Raji (cell line): ENCODE results near the gene ZNF592.

Experiments
- POLR2A ChIP-seq: IDR thresholded peaks from 2 replicates; pipeline ENCODE4 v1.6.1; 2011; ENCODE audit warnings: low read depth, low read length, control low read depth; ENCODE audit not compliant: insufficient read depth

The ZNF592 gene

DNA sequence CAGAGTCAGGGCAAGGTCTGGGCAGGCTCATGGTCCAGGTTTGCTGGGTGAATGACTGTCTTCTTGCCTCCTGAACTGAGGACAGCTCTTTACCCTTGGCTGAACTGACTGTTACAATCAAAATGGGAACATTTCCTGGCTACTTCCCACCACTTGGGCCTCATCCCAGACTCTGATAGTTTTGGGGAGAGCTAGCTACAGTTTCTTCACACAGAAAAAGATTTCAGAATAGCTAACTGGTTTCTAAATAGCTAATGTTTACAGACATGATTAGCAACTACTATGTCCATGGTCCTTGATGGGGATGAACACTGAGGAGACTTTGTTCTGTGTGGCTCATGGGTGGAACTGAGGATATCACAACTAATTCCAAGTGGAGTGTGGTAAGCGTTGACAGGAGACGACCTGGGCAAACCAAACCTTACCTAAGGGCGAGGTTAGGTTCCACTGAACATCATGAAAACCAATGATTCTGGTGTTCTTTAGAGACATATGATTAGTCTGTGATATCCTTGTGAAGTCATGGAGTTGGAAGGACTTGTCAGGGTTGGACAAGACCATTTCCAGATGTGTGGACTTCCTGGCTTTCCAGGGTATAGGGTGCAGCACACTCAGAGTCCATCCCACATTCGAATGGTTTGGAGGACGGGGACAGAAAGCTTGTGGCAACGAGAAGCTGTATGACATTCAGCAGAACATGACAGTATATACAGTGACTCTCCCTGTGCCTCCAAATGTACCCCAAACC is 76.0 kb downstream of the ZNF592 start:
- TF ChIP-seq POLR2A: no peak

DNA sequence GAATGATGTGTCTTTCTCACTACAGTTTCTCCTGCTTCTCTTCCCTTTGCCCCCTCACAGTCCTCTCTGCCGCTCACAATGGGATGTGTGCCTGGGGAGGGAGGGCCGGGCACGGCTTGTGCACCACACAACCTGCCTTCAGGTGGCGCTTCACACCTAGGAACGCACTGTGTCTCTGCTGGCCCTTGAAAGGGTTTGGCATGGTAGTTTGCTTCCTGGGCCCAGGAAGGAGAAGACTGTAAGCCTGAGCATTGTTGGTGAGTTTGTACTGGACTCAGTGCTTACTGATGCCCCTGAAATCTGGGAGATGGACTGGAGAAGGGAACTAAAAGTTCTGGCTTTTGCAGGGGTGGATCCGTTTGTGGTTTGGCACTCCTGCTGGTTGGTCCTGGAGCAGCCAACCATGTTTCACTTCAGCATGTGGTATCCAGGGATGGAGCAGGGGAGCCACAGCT is 78.0 kb downstream of the ZNF592 start:
- TF ChIP-seq POLR2A: no peak

DNA sequence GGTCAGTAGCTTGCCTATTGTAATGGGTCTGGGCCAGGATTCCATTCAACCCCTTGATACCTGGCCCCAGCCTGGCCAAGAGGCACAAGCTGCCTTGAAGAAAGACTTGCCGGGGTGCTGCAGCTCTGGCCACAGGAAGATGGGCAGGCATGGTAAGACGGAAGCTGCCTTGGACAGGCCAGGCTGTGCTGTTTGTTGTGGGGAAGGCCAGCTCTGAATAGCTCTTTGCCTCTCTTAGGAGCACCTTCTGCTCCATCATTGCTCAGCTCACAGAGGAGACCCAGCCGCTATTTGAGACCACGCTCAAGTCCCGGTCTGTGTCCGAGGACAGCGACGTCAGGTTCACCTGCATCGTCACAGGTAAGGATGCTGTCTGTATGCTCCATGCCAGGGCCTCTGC is 78.9 kb downstream of the ZNF592 start:
- TF ChIP-seq POLR2A: no peak

DNA sequence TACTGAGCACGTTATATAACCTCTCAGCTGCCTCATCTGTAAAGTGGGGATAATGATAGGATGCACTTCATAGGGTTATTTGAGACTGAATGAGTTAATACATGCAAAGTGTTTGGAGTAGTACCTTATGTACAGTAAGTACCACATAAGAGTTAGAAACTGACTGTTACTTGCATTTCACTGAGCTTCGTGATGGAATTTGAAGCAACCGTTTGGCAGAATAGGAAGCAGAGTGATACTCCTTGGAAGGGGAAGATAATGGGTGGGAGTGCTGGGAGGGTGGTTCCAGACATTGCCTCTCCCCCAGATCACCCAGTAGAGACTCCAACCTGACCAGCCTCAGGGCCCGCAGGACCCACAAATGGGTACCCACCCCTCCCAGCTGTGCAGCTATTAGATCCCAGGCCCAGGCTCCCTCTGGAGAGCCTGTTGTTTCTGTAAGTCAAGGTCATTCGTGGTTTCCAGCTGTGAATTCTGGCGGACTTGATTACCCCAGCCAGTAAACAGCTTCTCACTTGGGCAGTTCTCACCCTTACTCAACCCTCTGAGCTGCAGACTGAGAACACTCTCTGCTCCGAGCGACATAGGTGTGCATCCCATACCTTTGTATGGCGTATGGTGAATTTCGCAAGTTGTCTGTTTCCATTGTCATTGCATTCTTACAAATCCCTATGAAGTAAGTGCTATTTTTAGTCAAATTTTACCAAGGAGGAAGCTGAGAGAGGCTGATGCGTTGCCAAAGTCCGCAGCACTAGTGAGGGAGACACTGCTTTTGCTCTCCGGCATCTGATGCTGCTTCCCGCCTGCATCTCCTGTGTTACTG is 79.9 kb downstream of the ZNF592 start:
- no peak for TF ChIP-seq POLR2A

DNA sequence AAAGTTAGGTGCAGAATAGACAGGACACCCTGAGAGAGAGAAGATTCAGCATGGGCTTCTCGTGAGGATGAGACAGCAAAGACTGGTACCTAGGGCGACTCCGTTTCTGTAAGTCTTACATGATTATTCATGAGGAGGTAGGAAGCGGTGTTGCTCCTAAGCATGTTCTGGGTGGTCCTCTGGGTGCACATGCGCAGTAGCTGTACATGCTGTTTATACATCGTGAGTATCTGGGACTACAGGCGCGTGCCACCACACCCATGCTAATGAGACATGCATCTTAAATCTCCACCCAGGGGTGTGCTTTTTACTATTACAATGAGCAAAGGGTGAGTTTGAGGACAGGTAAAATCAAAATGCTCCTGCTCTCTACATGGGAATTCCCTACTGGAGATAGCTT is 81.0 kb downstream of the ZNF592 start:
- no peak for TF ChIP-seq POLR2A

DNA sequence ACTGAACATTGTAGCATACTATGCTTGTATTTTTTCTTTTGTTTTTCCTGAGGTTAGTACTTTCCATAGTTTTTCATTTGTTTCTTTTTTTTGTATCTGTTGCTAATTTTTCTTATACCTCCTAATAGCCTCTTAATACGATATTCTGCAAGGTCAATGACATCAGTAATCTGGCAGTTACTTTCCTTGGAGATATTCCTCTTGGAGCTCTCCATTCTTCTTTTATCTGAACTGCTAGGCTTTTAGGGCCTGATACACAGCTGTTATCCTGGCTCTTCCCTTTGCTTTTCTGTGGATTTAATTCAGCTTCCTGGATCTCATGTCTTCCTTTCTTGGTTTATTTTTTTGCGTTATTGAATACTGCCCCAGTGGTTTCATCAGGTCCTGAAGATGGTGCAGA is 81.6 kb downstream of the ZNF592 start:
- TF ChIP-seq POLR2A: no peak

DNA sequence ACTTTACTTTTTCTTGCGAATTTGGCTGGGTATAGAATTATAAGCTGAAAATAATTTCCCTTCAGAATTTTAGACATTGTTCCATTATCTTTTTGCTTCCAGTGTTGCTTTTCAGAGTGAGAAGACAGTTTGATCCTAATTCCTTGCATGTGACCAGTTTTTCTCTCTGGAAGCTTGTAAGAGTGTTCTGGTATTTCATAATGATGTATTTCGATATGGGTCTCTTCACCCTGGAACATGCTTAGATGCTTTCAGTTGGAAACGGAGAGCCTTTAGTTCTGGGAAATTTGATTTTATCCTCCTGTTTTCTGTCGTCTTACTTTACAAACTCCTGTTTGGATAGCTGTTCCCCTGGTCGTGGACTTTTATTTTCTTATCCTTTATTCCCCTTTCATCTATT is 82.6 kb downstream of the ZNF592 start:
- TF ChIP-seq POLR2A: no peak

DNA sequence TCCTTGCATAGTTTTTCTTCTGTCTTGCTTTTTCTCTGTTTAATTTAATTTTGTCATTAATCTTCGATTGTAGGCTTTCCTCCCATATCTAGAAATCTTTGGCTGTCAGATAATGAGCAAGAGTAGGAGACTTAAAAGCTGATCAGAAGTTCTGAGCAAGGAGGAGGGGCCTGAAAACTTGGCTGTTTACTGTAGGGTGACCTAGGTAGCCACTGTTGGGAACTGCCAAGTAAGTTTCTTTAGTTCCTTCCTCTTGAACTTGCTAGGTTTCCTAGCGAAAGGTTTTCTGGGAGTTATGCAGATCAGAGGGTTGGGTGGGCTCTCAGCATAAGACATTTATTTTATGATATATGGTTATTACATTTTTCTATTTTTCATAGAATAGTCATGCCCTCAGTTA is 83.2 kb downstream of the ZNF592 start:
- no peak for TF ChIP-seq POLR2A

DNA sequence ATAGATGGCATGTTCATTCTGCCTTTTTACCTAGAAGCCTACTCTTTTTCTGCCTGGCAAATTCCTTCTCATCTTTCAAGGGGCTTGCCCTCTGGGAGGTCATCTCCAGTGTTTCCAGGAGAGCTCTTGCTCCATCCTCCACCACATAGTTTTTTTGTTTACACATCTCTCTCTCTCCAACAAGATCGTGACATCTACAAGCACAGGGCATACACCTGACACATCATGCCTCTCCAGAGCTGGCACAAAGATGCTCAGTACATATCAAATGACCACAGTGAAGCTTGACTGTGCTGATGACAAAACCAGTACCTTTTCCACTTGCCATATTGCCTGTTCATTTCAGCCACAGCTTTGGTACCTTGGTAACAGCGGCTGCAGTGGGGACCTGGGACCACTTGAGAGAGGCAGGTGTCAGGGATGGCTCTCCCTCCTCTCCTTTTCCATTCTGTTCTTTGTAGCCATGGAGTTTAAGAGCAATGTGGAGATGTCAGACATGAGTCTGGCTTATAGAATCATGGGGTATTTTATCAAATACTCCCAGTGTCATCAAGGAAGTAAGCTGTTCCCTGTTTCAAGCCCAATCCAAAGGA is 84.2 kb downstream of the ZNF592 start:
- TF ChIP-seq POLR2A: no peak

DNA sequence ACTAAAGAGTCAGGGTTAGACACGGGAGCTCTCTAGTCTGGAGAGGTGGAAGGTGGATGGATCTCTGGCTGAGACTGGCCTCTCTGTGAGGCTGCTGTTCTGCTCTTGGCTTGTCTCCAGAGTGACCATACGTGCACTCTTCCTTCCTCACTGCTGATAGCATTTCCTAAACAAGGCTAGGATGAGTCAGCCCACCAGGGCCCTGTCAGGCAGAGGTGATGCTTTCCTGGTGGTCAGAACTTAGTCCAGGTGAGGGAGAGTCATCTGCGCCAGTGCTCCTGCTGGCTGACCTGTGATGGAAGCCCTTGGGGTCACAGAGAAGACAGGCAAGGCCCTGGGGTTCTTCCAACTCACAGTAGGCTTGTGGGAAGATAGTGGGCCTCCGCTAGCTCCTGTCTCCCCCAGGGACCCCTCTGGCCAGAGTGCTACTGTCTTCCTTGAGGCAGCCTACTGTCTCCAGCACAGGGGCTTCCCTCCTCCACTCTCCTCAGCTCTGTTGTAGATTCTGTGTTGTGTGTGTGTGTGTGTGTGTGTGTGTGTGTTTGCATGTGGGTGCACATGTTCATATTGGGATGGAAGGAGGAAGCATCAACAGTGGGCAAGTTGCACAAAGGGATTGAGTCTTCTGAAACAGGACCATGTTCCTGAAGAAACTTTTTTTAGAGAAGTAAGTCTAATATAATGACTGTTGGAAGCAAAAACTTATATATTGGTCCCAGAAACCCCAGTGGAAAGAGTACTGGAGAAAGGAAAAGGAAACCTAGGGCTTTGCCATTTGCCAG is 85.2 kb downstream of the ZNF592 start:
- TF ChIP-seq POLR2A: no peak

DNA sequence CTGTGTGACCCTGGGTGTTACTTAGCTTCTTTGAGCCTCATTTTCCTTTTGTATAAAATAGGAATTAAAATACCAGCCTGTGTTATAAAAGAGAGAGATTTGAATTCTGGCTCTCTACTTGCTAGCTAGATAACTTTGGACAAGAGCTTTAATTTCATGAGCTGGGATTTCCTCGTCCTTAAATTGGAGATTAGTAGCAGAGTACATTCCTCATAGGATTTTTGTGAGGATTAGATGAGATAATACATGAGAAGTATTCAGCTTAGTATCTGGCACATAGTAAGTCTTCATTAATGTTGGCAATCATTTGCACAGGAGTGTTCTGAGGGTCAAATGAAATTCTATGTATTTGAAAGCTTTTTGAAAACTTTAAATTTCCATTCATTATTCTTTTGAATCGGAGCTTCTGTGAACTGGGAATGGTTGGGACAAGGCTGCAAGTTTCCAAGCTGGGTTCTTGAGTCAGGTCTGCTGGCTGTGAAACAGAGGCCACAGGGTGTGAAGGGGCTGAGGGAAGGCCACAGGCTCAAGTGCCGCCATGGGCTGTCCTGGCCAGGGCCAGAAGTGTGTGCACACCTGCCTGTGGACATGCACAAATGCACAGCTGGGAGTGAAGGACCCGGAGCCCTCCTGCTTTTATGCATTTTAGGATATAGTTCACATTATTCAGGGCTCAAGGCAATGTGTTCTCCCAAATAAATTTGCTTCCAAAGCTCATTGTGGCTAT is 86.0 kb downstream of the ZNF592 start:
- no peak for TF ChIP-seq POLR2A

DNA sequence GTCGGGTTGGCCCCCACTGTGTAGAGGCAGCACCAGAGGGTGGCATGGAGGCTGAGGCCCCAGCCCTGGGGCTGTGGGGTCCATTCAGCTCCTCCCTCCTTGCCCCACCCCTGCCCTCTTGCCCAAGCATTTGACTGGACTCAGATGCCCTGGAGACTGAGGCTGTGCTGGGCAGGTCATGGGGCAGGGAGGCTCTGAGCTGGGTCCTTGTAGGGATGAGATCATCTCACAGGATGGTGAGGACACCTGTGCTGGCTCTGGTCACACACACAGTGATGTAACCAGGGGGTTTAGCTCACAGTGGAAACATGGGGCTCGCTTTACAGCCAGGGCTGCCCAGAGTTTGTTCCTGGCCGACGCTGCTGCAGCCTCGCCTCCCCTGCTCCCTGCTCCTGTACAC is 86.6 kb downstream of the ZNF592 start:
- TF ChIP-seq POLR2A: no peak

DNA sequence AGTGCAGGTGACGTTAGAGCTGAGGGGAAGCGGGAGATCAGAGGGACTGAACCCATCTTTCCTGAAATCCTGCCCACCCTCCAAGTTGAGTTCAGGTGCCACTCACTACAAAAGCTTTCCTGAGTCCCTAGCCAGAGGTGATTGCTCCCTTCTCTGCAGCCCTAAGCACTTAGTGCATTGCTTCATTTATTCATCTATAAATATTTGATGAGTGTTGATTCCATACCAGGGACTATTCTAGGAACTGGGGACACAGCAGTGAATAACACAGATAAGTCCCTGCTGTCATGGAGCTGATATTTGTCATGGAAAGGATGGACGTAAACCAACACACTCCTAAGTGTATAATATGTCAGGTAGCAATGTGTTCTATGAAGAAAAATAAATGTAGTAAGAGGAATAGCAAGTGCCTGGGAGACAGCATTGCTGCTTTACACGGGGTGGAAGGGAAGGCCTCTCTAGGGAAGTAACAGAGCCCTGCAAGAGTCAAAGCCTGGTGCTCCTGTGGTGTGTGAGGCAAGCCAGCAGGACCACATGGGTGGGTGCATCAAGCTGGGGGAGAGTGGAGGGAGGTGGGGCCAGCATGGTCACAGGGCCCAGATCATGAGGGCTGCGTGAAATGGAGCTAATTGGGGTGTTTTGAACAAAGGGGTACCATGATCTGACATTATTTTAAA is 87.4 kb downstream of the ZNF592 start:
- no peak for TF ChIP-seq POLR2A

DNA sequence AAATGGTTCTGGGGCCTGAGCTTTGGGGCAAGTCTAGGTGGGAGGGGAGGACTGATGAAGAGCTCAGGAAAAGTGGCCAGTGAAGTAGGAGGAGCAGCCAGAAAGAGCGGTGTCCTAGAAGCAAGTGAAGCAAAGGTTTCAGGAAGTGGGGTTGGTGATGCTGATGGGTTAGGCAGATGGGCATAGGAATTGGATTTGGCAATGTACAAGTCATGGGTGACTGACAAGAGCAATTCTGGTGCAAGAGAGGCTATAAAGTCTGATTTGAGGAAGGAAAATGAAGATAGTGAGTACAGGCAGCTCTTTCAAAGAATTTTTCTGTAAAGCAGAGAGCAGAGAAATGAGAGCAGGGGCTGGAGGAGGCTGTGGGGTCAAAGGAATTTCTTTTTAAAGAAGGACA is 88.5 kb downstream of the ZNF592 start:
- TF ChIP-seq POLR2A: no peak

DNA sequence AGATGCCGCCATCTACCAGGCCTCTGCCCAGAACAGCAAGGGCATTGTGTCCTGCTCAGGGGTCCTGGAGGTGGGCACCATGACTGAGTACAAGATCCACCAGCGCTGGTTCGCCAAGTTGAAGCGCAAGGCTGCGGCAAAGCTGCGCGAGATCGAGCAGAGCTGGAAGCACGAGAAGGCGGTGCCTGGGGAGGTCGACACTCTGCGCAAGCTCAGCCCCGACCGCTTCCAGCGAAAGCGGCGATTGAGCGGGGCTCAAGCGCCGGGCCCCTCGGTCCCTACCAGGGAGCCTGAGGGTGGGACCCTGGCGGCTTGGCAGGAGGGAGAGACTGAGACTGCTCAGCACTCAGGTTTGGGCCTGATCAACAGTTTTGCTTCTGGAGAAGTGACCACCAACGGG is 91.3 kb downstream of the ZNF592 start:
- no peak for TF ChIP-seq POLR2A

DNA sequence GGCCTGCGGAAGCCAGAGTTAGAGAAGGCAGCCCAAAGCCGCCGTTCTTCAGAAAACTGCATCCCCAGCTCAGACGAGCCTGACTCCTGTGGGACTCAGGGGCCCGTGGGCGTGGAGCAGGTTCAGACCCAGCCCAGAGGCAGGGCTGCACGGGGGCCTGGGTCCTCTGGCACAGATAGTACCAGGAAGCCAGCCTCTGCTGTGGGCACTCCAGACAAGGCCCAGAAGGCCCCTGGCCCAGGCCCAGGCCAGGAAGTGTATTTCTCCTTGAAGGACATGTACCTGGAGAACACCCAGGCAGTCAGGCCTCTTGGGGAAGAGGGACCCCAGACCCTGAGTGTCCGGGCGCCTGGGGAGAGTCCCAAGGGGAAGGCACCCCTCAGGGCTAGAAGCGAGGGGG is 91.9 kb downstream of the ZNF592 start:
- no peak for TF ChIP-seq POLR2A
